Vagina (tissue), 2 donors: Measurements from ENCODE around the gene CHRM2. TPM values are rescaled to one million over a fixed set of nuclear protein-coding genes. Genes with fewer than 3 reads are reported as not detected.

ENCODE experiments used
- DNase-seq, 2 donors: peaks; one replicate each; pipeline ENCODE4 v3.0.0-alpha.2; 2017; ENCODE audit errors: extremely low spot score in 2 of 2
- H3K27ac ChIP-seq: fragments of 200-600 bp; sonication (generic); one replicate; pipeline ENCODE4 v1.5.1; 2019
- H3K27me3 ChIP-seq: fragments of 200-600 bp; sonication (generic); one replicate; pipeline ENCODE4 v1.5.1; 2019
- H3K36me3 ChIP-seq, 2 donors: fragments of 200-600 bp; sonication (generic); one replicate each; pipeline ENCODE4 v1.5.1; 2017 to 2019
- H3K4me1 ChIP-seq: fragments of 200-600 bp; sonication (generic); one replicate; pipeline ENCODE4 v1.5.1; 2019
- H3K4me3 ChIP-seq, 2 donors: fragments of 200-600 bp; sonication (generic); 1 replicate in 1 of 2; 2 replicates in 1 of 2; pipeline ENCODE4 v1.5.1; 2016 to 2019
- H3K9me3 ChIP-seq: fragments of 200-600 bp; sonication (generic); one replicate; pipeline ENCODE4 v1.5.1; 2019
- POLR2A ChIP-seq, 2 donors: fragments of 450-650 bp; IDR thresholded peaks; one replicate each; pipeline ENCODE4 v1.6.1; 2017; ENCODE audit warnings: antibody characterized with exemption in 2 of 2, mild to moderate bottlenecking in 2 of 2, moderate library complexity in 2 of 2
- POLR2AphosphoS5 ChIP-seq, 2 donors: sonication (generic); formaldehyde crosslinking; IDR thresholded peaks; one replicate each; pipeline ENCODE4 v1.9.0; 2017; ENCODE audit warnings: antibody characterized with exemption in 2 of 2, mild to moderate bottlenecking in 2 of 2, low read depth in 1 of 2; ENCODE audit not compliant: insufficient read depth in 1 of 2
- intact Hi-C: fragments of 100-400 bp; cut with DNase I; formaldehyde crosslinking; loops from one replicate; pipeline ENCODE4 v1.15.1; 2023
- total RNA-seq: library from RNA; depleted of rRNA; stranded (reverse); fragments of >200 nt; gene quantifications from one replicate; pipeline ENCODE4 v1.2.3, GENCODE V29; 2016
- TF ChIP-seq, protein P1 (sequence below), 3 experiments: fragments of 450-650 bp in 2 of 3; fragments of 200-600 bp in 1 of 3; sonication (generic) in 1 of 3; IDR thresholded peaks; one replicate each; pipeline ENCODE4 v1.5.1; 2017 to 2019; ENCODE audit warnings: antibody characterized with exemption in 3 of 3, mild to moderate bottlenecking in 2 of 3, moderate library complexity in 2 of 3

CHRM2 gene
- total RNA-seq, 1 donor from 2014 or later: 1.2 TPM

DNA sequence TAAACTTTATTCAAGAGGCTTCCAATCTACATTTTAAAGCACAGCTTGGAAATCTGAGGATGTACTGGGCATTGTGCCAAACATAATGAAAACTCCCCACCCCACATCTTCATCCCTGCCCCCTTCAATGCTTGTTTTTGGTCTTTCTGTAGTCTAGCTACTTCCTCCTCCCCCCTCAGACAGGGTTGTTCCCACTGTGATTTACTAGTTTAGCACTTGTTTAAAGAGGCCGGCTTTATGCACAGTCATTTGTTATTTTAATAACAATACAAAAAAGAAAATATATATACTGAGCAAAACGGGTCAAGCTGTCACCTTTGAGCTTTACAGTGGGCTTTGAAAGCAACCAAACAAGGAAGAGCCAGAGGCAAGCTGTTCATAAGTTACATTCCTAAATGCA lies 132.6 kb downstream of the CHRM2 start:
- intact Hi-C loops: no loop called here
- DNase-seq: no peak
- H3K36me3 ChIP-seq: no peaks in the 10 kb centered on the region
- H3K4me1 ChIP-seq: no peaks in the 10 kb centered on the region
- H3K27ac ChIP-seq: no peak overlapping the region
- H3K4me3 ChIP-seq: no peak overlapping the region
- no peaks in the 10 kb centered on the region for H3K9me3 ChIP-seq
- TF ChIP-seq, protein P1, sequence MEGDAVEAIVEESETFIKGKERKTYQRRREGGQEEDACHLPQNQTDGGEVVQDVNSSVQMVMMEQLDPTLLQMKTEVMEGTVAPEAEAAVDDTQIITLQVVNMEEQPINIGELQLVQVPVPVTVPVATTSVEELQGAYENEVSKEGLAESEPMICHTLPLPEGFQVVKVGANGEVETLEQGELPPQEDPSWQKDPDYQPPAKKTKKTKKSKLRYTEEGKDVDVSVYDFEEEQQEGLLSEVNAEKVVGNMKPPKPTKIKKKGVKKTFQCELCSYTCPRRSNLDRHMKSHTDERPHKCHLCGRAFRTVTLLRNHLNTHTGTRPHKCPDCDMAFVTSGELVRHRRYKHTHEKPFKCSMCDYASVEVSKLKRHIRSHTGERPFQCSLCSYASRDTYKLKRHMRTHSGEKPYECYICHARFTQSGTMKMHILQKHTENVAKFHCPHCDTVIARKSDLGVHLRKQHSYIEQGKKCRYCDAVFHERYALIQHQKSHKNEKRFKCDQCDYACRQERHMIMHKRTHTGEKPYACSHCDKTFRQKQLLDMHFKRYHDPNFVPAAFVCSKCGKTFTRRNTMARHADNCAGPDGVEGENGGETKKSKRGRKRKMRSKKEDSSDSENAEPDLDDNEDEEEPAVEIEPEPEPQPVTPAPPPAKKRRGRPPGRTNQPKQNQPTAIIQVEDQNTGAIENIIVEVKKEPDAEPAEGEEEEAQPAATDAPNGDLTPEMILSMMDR (IDR thresholded peaks at IDR 0.05): no peak
- TF ChIP-seq POLR2AphosphoS5 (IDR thresholded peaks at IDR 0.05; ENCODE audit: insufficient read depth in 1 of 2, low read depth in 1 of 2) (no peak), POLR2A (IDR thresholded peaks at IDR 0.05) (no peak)
- H3K27me3 ChIP-seq: no peaks in the 10 kb centered on the region

DNA sequence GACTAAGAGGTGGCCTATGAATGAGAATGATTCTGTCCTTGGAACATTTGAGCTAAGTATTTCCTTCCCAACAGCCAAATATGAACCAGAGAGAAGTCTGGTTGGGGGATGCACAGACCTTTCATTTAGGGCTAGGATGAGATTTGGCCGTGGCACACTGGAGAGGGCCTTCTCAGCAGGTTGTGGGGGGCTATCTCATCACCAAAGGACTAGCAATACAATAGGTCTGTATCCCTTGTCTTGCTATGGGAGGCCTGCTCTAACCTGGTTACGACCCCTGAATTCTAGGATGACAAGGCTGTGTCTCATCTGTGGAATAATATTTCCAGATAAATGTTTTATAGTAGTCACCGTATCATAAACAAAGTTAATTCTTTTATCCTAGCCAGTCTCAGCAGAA lies 133.0 kb downstream of the CHRM2 start:
- no peaks in the 10 kb centered on the region for H3K4me1 ChIP-seq
- no peaks in the 10 kb centered on the region for H3K27me3 ChIP-seq
- no peaks in the 10 kb centered on the region for H3K36me3 ChIP-seq
- no peak for DNase-seq
- H3K9me3 ChIP-seq: no peaks in the 10 kb centered on the region
- intact Hi-C loops: no loop called here
- TF ChIP-seq POLR2AphosphoS5 (IDR thresholded peaks at IDR 0.05; ENCODE audit: insufficient read depth in 1 of 2, low read depth in 1 of 2) (no peak), POLR2A (IDR thresholded peaks at IDR 0.05) (no peak)
- TF ChIP-seq, protein P1 (IDR thresholded peaks at IDR 0.05): no peak
- no peak overlapping the region for H3K4me3 ChIP-seq
- no peak overlapping the region for H3K27ac ChIP-seq

DNA sequence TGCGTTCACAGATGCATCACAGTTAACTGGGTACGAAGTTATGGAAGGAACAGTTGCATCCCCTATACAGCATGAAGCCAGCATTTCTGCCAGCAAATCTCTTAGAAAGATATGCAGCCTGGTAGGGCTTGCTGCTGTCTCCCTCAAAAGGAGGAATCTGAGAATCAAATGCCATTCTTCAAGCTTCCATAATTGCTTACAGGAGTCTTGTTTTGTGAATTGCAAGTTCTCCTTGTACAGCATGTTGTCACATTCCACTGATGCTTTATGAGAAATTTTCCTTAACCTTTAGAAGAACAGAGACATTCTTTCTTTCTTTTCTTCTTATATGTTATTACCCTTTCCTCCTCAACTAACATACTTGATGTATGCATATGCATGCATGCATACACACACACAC lies 134.6 kb downstream of the CHRM2 start:
- TF ChIP-seq, protein P1 (IDR thresholded peaks at IDR 0.05): no peak
- TF ChIP-seq POLR2A (IDR thresholded peaks at IDR 0.05): no peak
- TF ChIP-seq POLR2AphosphoS5 (IDR thresholded peaks at IDR 0.05; ENCODE audit: insufficient read depth in 1 of 2, low read depth in 1 of 2): no peak
- Histone ChIP-seq H3K27ac (no peak overlapping the region), H3K9me3 (no peaks in the 10 kb centered on the region), H3K4me3 (no peak overlapping the region), H3K4me1 (peaks cover 8% of the 10 kb centered on the region), H3K27me3 (no peaks in the 10 kb centered on the region), H3K36me3 (no peaks in the 10 kb centered on the region)
- DNase-seq: no peak
- intact Hi-C loops: no loop called here

DNA sequence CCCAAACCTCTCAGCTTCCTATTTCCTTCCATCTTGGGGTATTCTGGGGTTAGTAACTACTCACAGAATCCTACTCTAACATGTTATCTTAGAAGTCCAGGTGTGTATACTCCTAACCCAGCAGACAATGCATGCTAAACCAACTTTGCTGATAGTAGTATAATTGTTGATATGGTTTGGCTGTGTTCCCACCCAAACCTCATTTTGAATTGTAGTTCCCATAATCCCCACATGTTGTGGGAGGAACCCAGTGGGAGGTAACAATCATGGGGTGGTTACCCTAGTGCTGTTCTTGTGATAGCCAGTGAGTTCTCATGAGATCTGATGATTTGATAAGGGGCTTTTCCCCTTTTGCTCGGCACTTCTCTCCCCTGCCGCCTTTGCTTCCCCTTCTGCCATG lies 135.1 kb downstream of the CHRM2 start:
- no peak for TF ChIP-seq POLR2A (IDR thresholded peaks at IDR 0.05)
- TF ChIP-seq, protein P1 (IDR thresholded peaks at IDR 0.05): no peak
- no peak for TF ChIP-seq POLR2AphosphoS5 (IDR thresholded peaks at IDR 0.05; ENCODE audit: insufficient read depth in 1 of 2, low read depth in 1 of 2)
- H3K4me1 ChIP-seq: peaks cover 8% of the 10 kb centered on the region
- H3K36me3 ChIP-seq: no peaks in the 10 kb centered on the region
- H3K27me3 ChIP-seq: no peaks in the 10 kb centered on the region
- H3K27ac ChIP-seq: no peak overlapping the region
- no peak overlapping the region for H3K4me3 ChIP-seq
- no peaks in the 10 kb centered on the region for H3K9me3 ChIP-seq
- intact Hi-C loops: no loop called here
- DNase-seq: no peak

DNA sequence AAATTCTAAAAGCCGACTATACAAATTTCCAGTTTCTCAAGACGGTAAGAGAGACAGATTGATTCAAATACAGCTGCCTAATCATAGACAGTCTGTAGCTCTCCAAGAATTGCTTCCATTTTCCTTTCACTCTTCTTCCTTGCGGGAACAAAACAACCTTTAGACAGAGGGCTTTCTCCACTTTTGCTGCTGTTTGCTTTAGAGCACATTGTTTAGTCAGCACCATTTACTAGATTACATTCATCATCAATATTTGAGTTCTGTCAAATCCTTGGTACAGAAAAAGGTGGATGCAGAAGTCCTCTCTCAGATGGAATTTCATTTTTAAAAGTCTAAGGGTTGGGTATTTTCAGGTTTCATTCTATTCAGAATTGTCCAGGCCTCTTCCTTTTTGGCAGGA lies 137.4 kb downstream of the CHRM2 start:
- H3K4me3 ChIP-seq: no peak overlapping the region
- H3K4me1 ChIP-seq: peaks cover 8% of the 10 kb centered on the region
- intact Hi-C loops: no loop called here
- no peaks in the 10 kb centered on the region for H3K36me3 ChIP-seq
- H3K9me3 ChIP-seq: no peaks in the 10 kb centered on the region
- TF ChIP-seq POLR2A (IDR thresholded peaks at IDR 0.05) (no peak), POLR2AphosphoS5 (IDR thresholded peaks at IDR 0.05; ENCODE audit: insufficient read depth in 1 of 2, low read depth in 1 of 2) (no peak)
- TF ChIP-seq, protein P1 (IDR thresholded peaks at IDR 0.05): no peak
- DNase-seq: no peak
- H3K27ac ChIP-seq: no peak overlapping the region
- H3K27me3 ChIP-seq: no peaks in the 10 kb centered on the region
